HepG2 (cell line): ENCODE measurements around the gene TADA3. TPM values are rescaled to one million over a fixed set of nuclear protein-coding genes. Genes with fewer than 3 reads are reported as not detected.

Experiments used
- ARNT2 ChIP-seq: sonication (generic); formaldehyde crosslinking; IDR thresholded peaks from 2 replicates; pipeline ENCODE4 v1.8.0; 2022; ENCODE audit warnings: mild to moderate bottlenecking, low read depth, missing genetic modification reagents, moderate library complexity
- CREB3 ChIP-seq: sonication (generic); formaldehyde crosslinking; IDR thresholded peaks from 2 replicates; pipeline ENCODE4 v1.5.0; 2020; ENCODE audit warnings: missing genetic modification reagents
- DMTF1 ChIP-seq: sonication (generic); formaldehyde crosslinking; IDR thresholded peaks from 2 replicates; pipeline ENCODE4 v1.4.0; 2020; ENCODE audit warnings: mild to moderate bottlenecking, missing genetic modification reagents
- FOXP1 ChIP-seq, 2 experiments: fragments of 450-650 bp in 1 of 2; IDR thresholded peaks; 2 replicates each; pipeline ENCODE4 v1.6.1; 2017 to 2018; ENCODE audit warnings: antibody characterized with exemption in 1 of 2
- HDAC1 ChIP-seq: sonication (generic); formaldehyde crosslinking; IDR thresholded peaks from 2 replicates; pipeline ENCODE4 v1.5.1; 2020; ENCODE audit warnings: mild to moderate bottlenecking, missing genetic modification reagents
- MAX ChIP-seq: IDR thresholded peaks from 2 replicates; pipeline ENCODE4 v1.6.1; 2012; ENCODE audit warnings: inconsistent platforms
- MEF2D ChIP-seq: sonication (generic); formaldehyde crosslinking; IDR thresholded peaks from 2 replicates; pipeline ENCODE4 v1.5.1; 2020; ENCODE audit warnings: mild to moderate bottlenecking, missing genetic modification reagents
- MIER2 ChIP-seq: IDR thresholded peaks from 2 replicates; pipeline ENCODE4 v1.6.1; 2016; ENCODE audit warnings: missing biosample characterization, missing genetic modification reagents
- NRL ChIP-seq: sonication (generic); formaldehyde crosslinking; IDR thresholded peaks from 2 replicates; pipeline ENCODE4 v1.5.0; 2020; ENCODE audit warnings: missing genetic modification reagents, mild to moderate bottlenecking, moderate library complexity, borderline replicate concordance
- PAWR ChIP-seq: sonication (generic); formaldehyde crosslinking; IDR thresholded peaks from 2 replicates; pipeline ENCODE4 v1.4.0; 2020; ENCODE audit warnings: missing genetic modification reagents, mild to moderate bottlenecking, borderline replicate concordance
- REL ChIP-seq: sonication (generic); formaldehyde crosslinking; conservative IDR thresholded peaks from 2 replicates; pipeline ENCODE4 v1.8.0; 2022; ENCODE audit warnings: mild to moderate bottlenecking, missing genetic modification reagents, moderate library complexity
- SAP130 ChIP-seq: IDR thresholded peaks from 2 replicates; pipeline ENCODE4 v1.6.1; 2016; ENCODE audit warnings: low read depth
- SKIL ChIP-seq: sonication (generic); formaldehyde crosslinking; IDR thresholded peaks from 2 replicates; pipeline ENCODE4 v1.8.0; 2022; ENCODE audit warnings: missing genetic modification reagents, mild to moderate bottlenecking, moderate library complexity, borderline replicate concordance
- SOX13 ChIP-seq, 3 experiments: fragments of 450-650 bp in 1 of 3; sonication (generic) in 1 of 3; formaldehyde crosslinking in 1 of 3; IDR thresholded peaks in 2 of 3; conservative IDR thresholded peaks in 1 of 3; 2 replicates each; pipeline versions ENCODE4 v1.5.0 to v1.6.1; 2016 to 2020; ENCODE audit warnings: antibody characterized with exemption in 1 of 3, mild to moderate bottlenecking in 1 of 3, missing compliant biosample characterization in 1 of 3, missing genetic modification reagents in 1 of 3, moderate library complexity in 1 of 3
- SP1 ChIP-seq, 2 experiments: fragments of 450-650 bp in 1 of 2; sonication (generic) in 1 of 2; formaldehyde crosslinking in 1 of 2; IDR thresholded peaks; 2 replicates each; pipeline versions ENCODE4 v1.4.0 to v1.6.1; 2016 to 2020; ENCODE audit warnings: missing genetic modification reagents in 1 of 2
- TP53 ChIP-seq: sonication (generic); formaldehyde crosslinking; conservative IDR thresholded peaks from 2 replicates; pipeline ENCODE4 v1.4.0; 2020; ENCODE audit warnings: missing genetic modification reagents
- ZBTB7B ChIP-seq: sonication (generic); formaldehyde crosslinking; IDR thresholded peaks from 2 replicates; pipeline ENCODE4 v1.4.0; 2020; ENCODE audit warnings: missing genetic modification reagents
- ZKSCAN5 ChIP-seq: sonication (generic); formaldehyde crosslinking; IDR thresholded peaks from 2 replicates; pipeline ENCODE4 v1.5.1; 2020; ENCODE audit warnings: mild to moderate bottlenecking, missing genetic modification reagents
- ZNF10 ChIP-seq: sonication (generic); formaldehyde crosslinking; IDR thresholded peaks from 2 replicates; pipeline ENCODE4 v1.4.0; 2020; ENCODE audit warnings: mild to moderate bottlenecking, low read depth, missing genetic modification reagents, borderline replicate concordance
- ZNF382 ChIP-seq: sonication (generic); formaldehyde crosslinking; IDR thresholded peaks from 2 replicates; pipeline ENCODE4 v1.5.0; 2020; ENCODE audit warnings: missing genetic modification reagents, mild to moderate bottlenecking, borderline replicate concordance
- ZNF432 ChIP-seq: sonication (generic); formaldehyde crosslinking; IDR thresholded peaks from 2 replicates; pipeline ENCODE4 v1.5.0; 2020; ENCODE audit warnings: missing genetic modification reagents, mild to moderate bottlenecking, borderline replicate concordance
- ZNF451 ChIP-seq: sonication (generic); formaldehyde crosslinking; IDR thresholded peaks from 2 replicates; pipeline ENCODE4 v1.5.0; 2020; ENCODE audit warnings: mild to moderate bottlenecking, missing genetic modification reagents
- ZNF644 ChIP-seq: IDR thresholded peaks from 2 replicates; pipeline ENCODE4 v1.6.1; 2016; ENCODE audit warnings: low read depth
- ZNF841 ChIP-seq: sonication (generic); formaldehyde crosslinking; IDR thresholded peaks from 2 replicates; pipeline ENCODE4 v1.8.1; 2023; ENCODE audit warnings: missing genetic modification reagents, borderline replicate concordance
- polyA plus RNA-seq, 8 experiments: library from polyadenylated mRNA; depleted of rRNA in 3 of 8; stranded (reverse) in 7 of 8; unstranded in 1 of 8; fragments of >200 nt; fragmentation: Illumina TruSeq in 4 of 8; extraction: Trizol in 4 of 8; gene quantifications; 2 replicates each; pipeline versions ENCODE4 v1.2.1 to v1.2.3, GENCODE V29; 2011 to 2016; ENCODE audit warnings: low read depth in 4 of 8, missing spikeins in 1 of 8, mixed read lengths in 1 of 8; ENCODE audit not compliant: insufficient read depth in 1 of 8
- total RNA-seq, 5 experiments: library from RNA; depleted of rRNA; stranded (reverse); fragments of >200 nt; fragmentation: Illumina TruSeq; extraction: Trizol; gene quantifications; 2 replicates each; pipeline ENCODE4 v1.2.3, GENCODE V29; 2016; ENCODE audit warnings: low read depth in 1 of 5

TADA3 gene
- total and polyA plus RNA-seq, 2 of the 13 experiments (the other 11 are each of a cell fraction or from before 2014, with no cell fraction given), result 32.1 to 37.1 TPM

GRCh38 chr3:9792405-9793160 is at the start of gene TADA3, which contains the start of gene ARPC4 (continued):
- TF ChIP-seq MIER2 (CRISPR knock-in tag) (no peak), REL (CRISPR knock-in tag) (peak; percentile 22; the same call in 1 of the 2 replicates), MEF2D (CRISPR knock-in tag) (peak; percentile 38; the same call in 1 of the 2 replicates), CREB3 (CRISPR knock-in tag) (0 out of 2 replicates have a peak, but pooled peaks have one; percentile 53), HDAC1 (CRISPR knock-in tag) (peak; percentile 58), ZNF432 (CRISPR knock-in tag) (no peak), ARNT2 (CRISPR knock-in tag) (peak; percentile 77; the same call in 1 of the 2 replicates), ZKSCAN5 (CRISPR knock-in tag) (no peak), FOXP1 (IDR thresholded peaks at IDR 0.05) (no peak), FOXP1 (CRISPR knock-in tag; IDR thresholded peaks at IDR 0.05) (no peak), ZBTB7B (CRISPR knock-in tag) (peak; percentile 62; the same call in 1 of the 2 replicates), ZNF451 (no peak), SOX13 (IDR thresholded peaks at IDR 0.05) (no peak), SOX13 (CRISPR knock-in tag; conservative IDR thresholded peaks at IDR 0.05 in 1 of 2, IDR thresholded peaks at IDR 0.05 in 1 of 2) (no peak; a peak in 1 of 4 replicates), SAP130 (CRISPR knock-in tag) (peak; percentile 79), SKIL (CRISPR knock-in tag) (no peak), SP1 (IDR thresholded peaks at IDR 0.05) (no peak), SP1 (CRISPR knock-in tag; IDR thresholded peaks at IDR 0.05) (peak; percentile 27; the same call in 1 of the 2 replicates), PAWR (CRISPR knock-in tag) (no peak), ZNF644 (no peak), DMTF1 (CRISPR knock-in tag) (no peak), TP53 (CRISPR knock-in tag) (no peak), NRL (CRISPR knock-in tag) (peak; percentile 16; the same call in 1 of the 2 replicates), ZNF10 (CRISPR knock-in tag) (no peak), ZNF382 (CRISPR knock-in tag) (no peak), MAX (peak; percentile 50), ZNF841 (no peak)
